Measurements from ENCODE around the gene CCDC88C.

- TF ChIP-seq CTCF (optimal IDR thresholded peaks at IDR 0.05 in 1 of 3, IDR thresholded peaks at IDR 0.05 in 1 of 3, conservative IDR thresholded peaks at IDR 0.05 in 1 of 3; ENCODE audit: extremely low read depth in 1 of 3, insufficient read depth in 2 of 3, low read length in 3 of 3) (no peak), EZH2 (IDR thresholded peaks at IDR 0.05; ENCODE audit: low read length) (no peak)
These were observed 56.3 kb downstream of the CCDC88C start for GRCh38 chr14:91361233-91361811.

Data from keratinocyte (primary cell).